ENCODE results near the gene CACNA1A. TPM values are rescaled to one million over a fixed set of nuclear protein-coding genes. Genes with fewer than 3 reads are reported as not detected.

Gene CACNA1A
- polyA plus RNA-seq, 2 of the 4 experiments (the other 2 are of a cell fraction) = 0.27 to 0.71 TPM

DNA sequence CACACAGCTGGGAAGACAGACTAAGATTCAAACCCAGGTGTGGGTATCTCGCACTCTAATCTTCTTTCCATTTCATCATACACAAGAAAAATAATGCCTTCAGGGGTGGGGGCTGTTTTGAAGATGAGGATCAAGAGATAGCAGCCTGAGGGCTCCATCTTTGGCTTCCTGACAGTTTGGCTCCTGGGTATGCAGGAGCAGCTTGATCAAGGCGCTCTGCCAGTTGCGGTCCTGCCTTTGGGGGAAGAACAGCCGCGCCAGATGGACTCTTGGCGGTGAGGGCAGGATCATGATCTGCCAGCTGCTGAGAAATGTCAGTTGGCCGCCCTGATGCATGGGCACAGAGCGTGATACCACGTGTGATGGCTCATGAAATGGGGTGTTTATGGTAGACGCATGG lies 236.9 kb downstream of the CACNA1A start:
- H3K4me3 ChIP-seq = no peak overlapping the region
- 90% methylated on average over 10 of the region's 10 CpGs for WGBS (ENCODE audit: missing lambda C conversion rate)
- H3K4me1 ChIP-seq = no peaks in the 10 kb centered on the region
- CTCF ChIA-PET = interaction anchor here (0.9 to 3.3 kb wide), 4 partner anchors 8 to 320 kb away, joined by 3 to 19 read pairs (median 8); no protein-coding TSS in a partner anchor
- no peak for ATAC-seq
- H3K27ac ChIP-seq = no peak overlapping the region
- POLR2A ChIA-PET = no interaction called here
- TF ChIP-seq ZC3H11A (IDR thresholded peaks at IDR 0.05) = no peak
- no peak for TF ChIP-seq ESRRA (IDR thresholded peaks at IDR 0.05; ENCODE audit: borderline replicate concordance, low read length)
- TF ChIP-seq PBX3 (IDR thresholded peaks at IDR 0.05) = no peak
- TF ChIP-seq CHD4 (IDR thresholded peaks at IDR 0.05; ENCODE audit: borderline replicate concordance) = no peak
- TF ChIP-seq NPAS2 (CRISPR knock-in tag; IDR thresholded peaks at IDR 0.05; ENCODE audit: borderline replicate concordance) = no peak
- no peak for TF ChIP-seq FOSL2 (IDR thresholded peaks at IDR 0.05)
- no peak for TF ChIP-seq FOSL2 (CRISPR knock-in tag; IDR thresholded peaks at IDR 0.05)
- TF ChIP-seq REST (IDR thresholded peaks at IDR 0.05) = no peak
- no peak for TF ChIP-seq SMC3 (IDR thresholded peaks at IDR 0.05)
- TF ChIP-seq HEYL (CRISPR knock-in tag; IDR thresholded peaks at IDR 0.05) = no peak
- no peak for TF ChIP-seq TFCP2L1 (CRISPR knock-in tag; IDR thresholded peaks at IDR 0.05)
- TF ChIP-seq JUN (IDR thresholded peaks at IDR 0.05) = no peak
- TF ChIP-seq KDM5A (IDR thresholded peaks at IDR 0.05) = no peak
- TF ChIP-seq RFX5 (IDR thresholded peaks at IDR 0.05) = no peak
- no peak for TF ChIP-seq NR3C1 (IDR thresholded peaks at IDR 0.05)
- TF ChIP-seq EHMT2 (IDR thresholded peaks at IDR 0.05; ENCODE audit: low read depth) = no peak
- no peak overlapping the region for H3K4me2 ChIP-seq
- no peak for DNase-seq (ENCODE audit: low read depth in 1 of 2, low spot score in 1 of 2)
- FAIRE-seq = no peak
- H3K9me3 ChIP-seq = no peaks in the 10 kb centered on the region

DNA sequence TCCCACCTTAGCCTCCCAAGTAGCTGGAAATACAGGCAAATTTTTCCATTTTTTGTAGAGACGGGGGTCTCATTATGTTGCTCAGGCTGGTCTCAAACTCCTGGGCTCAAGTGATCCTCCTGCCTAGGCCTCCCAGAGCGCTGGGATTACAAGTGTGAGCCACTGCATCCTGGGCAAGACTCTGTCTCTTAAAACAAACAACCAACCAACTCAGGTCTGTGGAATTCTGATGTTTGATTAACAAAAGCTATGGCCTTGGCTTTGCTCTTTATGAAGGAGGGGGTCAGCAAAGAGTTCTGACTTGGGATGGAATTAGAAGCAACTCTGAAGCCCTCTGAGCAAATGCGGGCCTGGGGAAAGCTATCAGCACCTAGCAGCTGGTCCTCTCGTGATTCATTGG lies 238.4 kb downstream of the CACNA1A start:
- no peak overlapping the region for H3K4me3 ChIP-seq
- no peaks in the 10 kb centered on the region for H3K4me1 ChIP-seq
- ChIA-PET POLR2A (no interaction called here), CTCF (interaction anchor here (0.7 to 3.3 kb wide), 5 partner anchors 10 to 322 kb away, joined by 3 to 19 read pairs (median 5); no protein-coding TSS in a partner anchor)
- H3K27ac ChIP-seq = no peak overlapping the region
- ATAC-seq = no peak
- whole genome bisulfite sequencing (ENCODE audit: missing lambda C conversion rate) = 64% methylated on average over 4 of the region's 4 CpGs
- FAIRE-seq = no peak
- no peak for DNase-seq (ENCODE audit: low read depth in 1 of 2, low spot score in 1 of 2)
- TF ChIP-seq EHMT2 (IDR thresholded peaks at IDR 0.05; ENCODE audit: low read depth) = no peak
- no peak for TF ChIP-seq CBX2 (IDR thresholded peaks at IDR 0.05; ENCODE audit: borderline replicate concordance, low read depth)
- no peak for TF ChIP-seq RCOR1 (IDR thresholded peaks at IDR 0.05; ENCODE audit: low read depth, low read length)
- TF ChIP-seq KDM1A (IDR thresholded peaks at IDR 0.05; ENCODE audit: low read depth) = no peak
- no peak for TF ChIP-seq TP53 (CRISPR knock-in tag; IDR thresholded peaks at IDR 0.05)
- no peak for TF ChIP-seq BHLHE40 (IDR thresholded peaks at IDR 0.05; ENCODE audit: low read depth, low read length)
- no peak for TF ChIP-seq JUN (IDR thresholded peaks at IDR 0.05)
- TF ChIP-seq HDAC2 (IDR thresholded peaks at IDR 0.05) = no peak
- no peak overlapping the region for H3K4me2 ChIP-seq
- no peaks in the 10 kb centered on the region for H3K9me3 ChIP-seq

GRCh38 chr19:13267131-13267530 lies 239.1 kb downstream of the CACNA1A start:
- CTCF ChIA-PET = interaction anchor here (0.7 to 3.3 kb wide), 4 partner anchors 10 to 331 kb away, joined by 3 to 19 read pairs (median 10); no protein-coding TSS in a partner anchor
- TF ChIP-seq, protein P1, sequence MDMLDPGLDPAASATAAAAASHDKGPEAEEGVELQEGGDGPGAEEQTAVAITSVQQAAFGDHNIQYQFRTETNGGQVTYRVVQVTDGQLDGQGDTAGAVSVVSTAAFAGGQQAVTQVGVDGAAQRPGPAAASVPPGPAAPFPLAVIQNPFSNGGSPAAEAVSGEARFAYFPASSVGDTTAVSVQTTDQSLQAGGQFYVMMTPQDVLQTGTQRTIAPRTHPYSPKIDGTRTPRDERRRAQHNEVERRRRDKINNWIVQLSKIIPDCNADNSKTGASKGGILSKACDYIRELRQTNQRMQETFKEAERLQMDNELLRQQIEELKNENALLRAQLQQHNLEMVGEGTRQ (IDR thresholded peaks at IDR 0.05) = no peak
- TF ChIP-seq, protein P2, sequence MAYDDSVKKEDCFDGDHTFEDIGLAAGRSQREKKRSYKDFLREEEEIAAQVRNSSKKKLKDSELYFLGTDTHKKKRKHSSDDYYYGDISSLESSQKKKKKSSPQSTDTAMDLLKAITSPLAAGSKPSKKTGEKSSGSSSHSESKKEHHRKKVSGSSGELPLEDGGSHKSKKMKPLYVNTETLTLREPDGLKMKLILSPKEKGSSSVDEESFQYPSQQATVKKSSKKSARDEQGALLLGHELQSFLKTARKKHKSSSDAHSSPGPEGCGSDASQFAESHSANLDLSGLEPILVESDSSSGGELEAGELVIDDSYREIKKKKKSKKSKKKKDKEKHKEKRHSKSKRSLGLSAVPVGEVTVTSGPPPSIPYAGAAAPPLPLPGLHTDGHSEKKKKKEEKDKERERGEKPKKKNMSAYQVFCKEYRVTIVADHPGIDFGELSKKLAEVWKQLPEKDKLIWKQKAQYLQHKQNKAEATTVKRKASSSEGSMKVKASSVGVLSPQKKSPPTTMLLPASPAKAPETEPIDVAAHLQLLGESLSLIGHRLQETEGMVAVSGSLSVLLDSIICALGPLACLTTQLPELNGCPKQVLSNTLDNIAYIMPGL (CRISPR knock-in tag; IDR thresholded peaks at IDR 0.05; ENCODE audit: borderline replicate concordance) = no peak
- TF ChIP-seq REST (IDR thresholded peaks at IDR 0.05) (no peak), ZNF302 (CRISPR knock-in tag; IDR thresholded peaks at IDR 0.05) (no peak), CBX2 (IDR thresholded peaks at IDR 0.05; ENCODE audit: borderline replicate concordance, low read depth) (no peak)

More at GRCh38 chr19:13267131-13267530, 239.1 kb downstream of the CACNA1A start:
- POLR2A ChIA-PET = no interaction called here
- Histone ChIP-seq H3K4me3 (no peak overlapping the region), H3K9me3 (no peaks in the 10 kb centered on the region), H3K4me1 (peaks cover 1% of the 10 kb centered on the region; the same call in 2 of the 3 replicates), H3K27ac (no peak overlapping the region), H3K4me2 (no peak overlapping the region)
- 77% methylated on average over 14 of the region's 15 CpGs for WGBS (ENCODE audit: missing lambda C conversion rate)
- FAIRE-seq (no peak), DNase-seq (ENCODE audit: low read depth in 1 of 2, low spot score in 1 of 2) (no peak), ATAC-seq (no peak)
